ENCODE results near the gene SOX18.

The SOX18 gene

DNA sequence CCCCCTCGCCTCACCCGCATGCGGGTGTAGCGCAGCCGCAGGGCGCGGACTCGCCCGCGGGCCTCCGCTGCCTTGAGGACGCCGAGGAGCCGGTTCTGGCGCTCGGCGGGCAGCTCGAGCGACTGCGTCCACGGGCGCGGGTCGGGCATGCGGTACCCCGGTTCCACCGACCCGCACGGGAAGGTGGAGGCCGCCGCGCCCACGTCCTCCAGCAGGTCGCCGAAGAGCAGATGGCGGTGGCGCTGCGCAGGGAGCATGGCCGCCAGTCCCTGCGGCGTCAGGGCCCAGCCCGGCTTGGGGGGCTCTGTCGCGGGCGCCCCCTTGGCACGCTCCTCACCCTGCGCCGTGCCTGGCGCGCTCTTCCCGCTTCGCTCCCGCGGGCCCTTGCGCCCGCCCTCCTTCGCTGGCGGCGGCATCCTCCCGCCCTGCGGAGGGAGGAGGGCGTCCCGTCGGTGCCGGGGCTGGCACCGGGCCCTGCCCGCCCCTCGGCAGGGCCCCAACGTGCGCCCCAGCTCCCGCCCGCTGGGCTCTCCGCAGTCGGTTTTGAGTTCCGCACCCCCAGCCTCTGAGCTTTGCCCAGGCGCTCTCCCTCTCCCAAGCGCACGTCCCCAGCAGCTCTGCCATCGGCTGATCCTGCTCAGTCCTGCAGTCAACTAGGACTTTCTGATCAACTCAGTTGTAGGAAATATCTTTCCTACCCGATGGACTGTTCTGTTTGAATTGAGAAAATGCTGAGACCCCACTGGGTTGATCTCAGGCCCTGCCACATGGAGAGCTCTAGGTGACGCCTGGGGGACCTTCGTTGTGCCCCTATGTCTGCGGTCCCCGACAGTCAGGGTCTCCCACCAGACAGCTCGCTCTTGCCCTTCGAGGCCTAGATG lies 34.6 kb upstream of the SOX18 start, which contains the start of gene LKAAEAR1:
LKAAEAR1 (minus strand) TSS at position 595 of the 881 bp plus-strand sequence; CDS start at position 416, 179 bp downstream.
- no peak within 1 kb of the TSS for H3K4me3 ChIP-seq (ENCODE audit: low read depth, low read length)
- TF ChIP-seq, protein P1, sequence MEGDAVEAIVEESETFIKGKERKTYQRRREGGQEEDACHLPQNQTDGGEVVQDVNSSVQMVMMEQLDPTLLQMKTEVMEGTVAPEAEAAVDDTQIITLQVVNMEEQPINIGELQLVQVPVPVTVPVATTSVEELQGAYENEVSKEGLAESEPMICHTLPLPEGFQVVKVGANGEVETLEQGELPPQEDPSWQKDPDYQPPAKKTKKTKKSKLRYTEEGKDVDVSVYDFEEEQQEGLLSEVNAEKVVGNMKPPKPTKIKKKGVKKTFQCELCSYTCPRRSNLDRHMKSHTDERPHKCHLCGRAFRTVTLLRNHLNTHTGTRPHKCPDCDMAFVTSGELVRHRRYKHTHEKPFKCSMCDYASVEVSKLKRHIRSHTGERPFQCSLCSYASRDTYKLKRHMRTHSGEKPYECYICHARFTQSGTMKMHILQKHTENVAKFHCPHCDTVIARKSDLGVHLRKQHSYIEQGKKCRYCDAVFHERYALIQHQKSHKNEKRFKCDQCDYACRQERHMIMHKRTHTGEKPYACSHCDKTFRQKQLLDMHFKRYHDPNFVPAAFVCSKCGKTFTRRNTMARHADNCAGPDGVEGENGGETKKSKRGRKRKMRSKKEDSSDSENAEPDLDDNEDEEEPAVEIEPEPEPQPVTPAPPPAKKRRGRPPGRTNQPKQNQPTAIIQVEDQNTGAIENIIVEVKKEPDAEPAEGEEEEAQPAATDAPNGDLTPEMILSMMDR (IDR thresholded peaks at IDR 0.05; ENCODE audit: borderline replicate concordance, insufficient read depth, low read depth, low read length), result no peak

- H3K4me3 ChIP-seq (ENCODE audit: low read depth, low read length), result no peak overlapping the region
- TF ChIP-seq, protein P1 (IDR thresholded peaks at IDR 0.05; ENCODE audit: borderline replicate concordance, insufficient read depth, low read depth, low read length), result peak; percentile 73
Measured at GRCh38 chr20:64083378-64083803, 34.0 kb upstream of the SOX18 start.

DNA sequence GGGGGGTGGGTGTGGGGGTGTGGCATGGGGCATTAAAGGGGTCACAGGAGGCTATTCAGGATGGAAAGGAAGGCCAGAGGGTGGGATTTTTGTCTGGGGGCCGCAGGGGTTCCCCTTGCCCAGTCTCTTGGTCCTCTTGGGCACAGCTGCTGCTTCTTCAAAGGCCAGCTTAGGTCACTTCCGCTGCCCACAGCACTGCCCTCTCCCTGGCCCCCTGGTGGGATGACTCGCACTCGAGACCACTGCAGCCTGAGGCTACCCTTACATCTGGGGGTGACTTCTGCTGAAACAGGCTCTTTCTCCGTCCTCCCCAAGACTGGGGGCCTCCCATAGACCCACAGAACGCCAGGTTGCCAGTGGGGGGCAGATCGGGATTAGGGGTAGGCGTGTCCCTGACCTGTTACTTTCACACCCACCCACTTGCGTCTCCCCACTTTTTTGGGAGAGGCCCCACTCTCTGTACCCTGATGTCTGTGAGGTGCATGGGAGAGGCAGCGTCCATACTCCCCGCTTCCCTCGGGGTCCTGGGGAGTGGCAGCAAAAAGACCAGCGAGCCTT lies 33.5 kb upstream of the SOX18 start:
- TF ChIP-seq, protein P1 (IDR thresholded peaks at IDR 0.05; ENCODE audit: borderline replicate concordance, insufficient read depth, low read depth, low read length), result no peak
- no peak overlapping the region for H3K4me3 ChIP-seq (ENCODE audit: low read depth, low read length)

- H3K4me3 ChIP-seq (ENCODE audit: low read depth, low read length), result no peak overlapping the region
- TF ChIP-seq, protein P1 (IDR thresholded peaks at IDR 0.05; ENCODE audit: borderline replicate concordance, insufficient read depth, low read depth, low read length), result no peak
Measured at GRCh38 chr20:64082126-64082731, 32.8 kb upstream of the SOX18 start.

DNA sequence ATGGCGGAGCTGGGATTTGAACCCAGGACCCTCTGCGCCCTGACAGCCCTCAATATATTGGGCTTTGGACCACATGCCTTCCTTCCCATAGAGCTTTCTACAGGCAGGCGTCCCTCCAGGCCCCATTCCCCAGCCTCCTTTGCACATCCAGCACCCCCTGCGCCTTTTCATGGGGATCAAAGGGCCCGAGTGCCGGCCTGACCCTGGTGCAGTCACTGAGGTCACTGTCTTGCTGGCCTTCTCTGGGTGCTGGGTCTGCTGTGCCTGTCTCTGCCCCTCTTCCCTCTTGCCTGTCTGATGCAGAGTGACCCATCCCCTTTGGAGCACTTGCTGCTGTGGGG lies 32.2 kb upstream of the SOX18 start:
- TF ChIP-seq, protein P1 (IDR thresholded peaks at IDR 0.05; ENCODE audit: borderline replicate concordance, insufficient read depth, low read depth, low read length), result no peak
- no peak overlapping the region for H3K4me3 ChIP-seq (ENCODE audit: low read depth, low read length)

DNA sequence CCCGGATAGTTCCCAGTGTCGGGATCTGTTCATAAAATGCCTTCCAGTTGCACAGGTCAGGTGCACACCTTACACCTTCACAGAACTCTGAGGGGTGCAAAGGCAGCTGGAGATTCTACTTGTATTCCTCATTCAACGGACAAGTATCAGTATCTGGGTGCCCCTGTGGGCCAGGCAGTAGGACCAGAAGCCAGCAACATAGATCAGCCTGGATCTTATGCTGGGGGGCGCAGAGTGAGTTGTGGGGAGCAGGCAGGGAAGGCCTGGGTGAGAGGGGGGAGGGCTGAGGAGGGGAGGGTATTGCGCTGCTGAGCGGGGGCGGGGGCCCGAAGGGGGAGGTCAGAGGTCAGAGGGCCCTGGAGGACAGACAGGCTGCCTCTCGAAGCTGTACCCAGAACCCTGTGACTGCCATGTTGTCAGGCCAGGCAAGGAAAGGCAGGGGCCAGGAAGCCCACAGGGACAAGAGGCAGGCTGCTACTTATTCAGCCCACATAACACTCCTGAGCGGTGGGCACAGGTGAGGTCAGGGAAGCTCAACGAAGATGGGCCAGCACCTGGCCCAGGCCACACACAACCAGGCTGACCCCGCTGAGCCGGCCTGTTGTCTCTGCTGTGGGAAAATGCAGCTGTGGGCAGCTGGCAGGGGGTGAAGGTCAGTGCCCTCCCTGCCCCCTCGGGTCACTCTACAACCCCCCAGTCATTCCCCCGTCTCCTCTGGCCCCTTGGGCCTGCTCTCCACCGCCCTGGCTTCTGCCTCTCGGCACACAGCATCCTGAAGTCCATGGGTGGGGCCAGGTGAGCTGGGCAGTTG lies 31.6 kb upstream of the SOX18 start:
- H3K4me3 ChIP-seq (ENCODE audit: low read depth, low read length), result no peak overlapping the region
- TF ChIP-seq, protein P1 (IDR thresholded peaks at IDR 0.05; ENCODE audit: borderline replicate concordance, insufficient read depth, low read depth, low read length), result no peak
